Measurements from ENCODE around the gene FRMD4B. TPM values are rescaled to one million over a fixed set of nuclear protein-coding genes. Genes with fewer than 3 reads are reported as not detected.
"Not testable (repeated sequence)": the region's sequence is repeated elsewhere in the genome, so short reads cannot be mapped to it uniquely, and the experiment has no call there.

FRMD4B gene
- polyA plus RNA-seq, 5 donors: 52.6 to 80.2 (median 73.4) TPM

GRCh38 chr3:69249001-69249400 is 136.9 kb downstream of the FRMD4B start:
- no peak for DNase-seq

GRCh38 chr3:69248436-69248835 is 137.5 kb downstream of the FRMD4B start:
- DNase-seq: no peak

GRCh38 chr3:69246612-69247011 is 139.3 kb downstream of the FRMD4B start:
- no peak for DNase-seq

GRCh38 chr3:69244039-69244438 is 141.8 kb downstream of the FRMD4B start:
- DNase-seq: no peak

- DNase-seq: no peak
These were observed 144.1 kb downstream of the FRMD4B start for GRCh38 chr3:69241769-69242168.

GRCh38 chr3:69240651-69241568 is 145.0 kb downstream of the FRMD4B start:
- DNase-seq: peak in 1 of 2 donors; percentile 30

- no peak for DNase-seq
These were observed 146.8 kb downstream of the FRMD4B start for GRCh38 chr3:69239063-69239462.

- no peak for DNase-seq
These were observed 148.8 kb downstream of the FRMD4B start for GRCh38 chr3:69236812-69237707.

- no peak for DNase-seq
These were observed 150.0 kb downstream of the FRMD4B start for GRCh38 chr3:69235882-69236281.

GRCh38 chr3:69235227-69235626 is 150.7 kb downstream of the FRMD4B start:
- not testable (repeated sequence) for DNase-seq

- DNase-seq: no peak
These were observed 153.4 kb downstream of the FRMD4B start for GRCh38 chr3:69232482-69232881.

- DNase-seq: no peak
These were observed 153.9 kb downstream of the FRMD4B start for GRCh38 chr3:69231929-69232440.

GRCh38 chr3:69226071-69226470 is 159.8 kb downstream of the FRMD4B start:
- DNase-seq: no peak

GRCh38 chr3:69219101-69219708 is 166.7 kb downstream of the FRMD4B start:
- DNase-seq: no peak

- DNase-seq: no peak
These were observed 167.8 kb downstream of the FRMD4B start for GRCh38 chr3:69218079-69218478.

- no peak for DNase-seq
These were observed 168.9 kb downstream of the FRMD4B start for GRCh38 chr3:69216981-69217380.

- DNase-seq: no peak
These were observed 171.6 kb downstream of the FRMD4B start for GRCh38 chr3:69214241-69214640.

GRCh38 chr3:69212411-69213160 is 173.3 kb downstream of the FRMD4B start:
- DNase-seq: peak in 1 of 2 donors; percentile 20

- no peak for DNase-seq
These were observed 175.7 kb downstream of the FRMD4B start for GRCh38 chr3:69210068-69210730.

- no peak for DNase-seq
These were observed 176.5 kb downstream of the FRMD4B start for GRCh38 chr3:69209413-69209812.

GRCh38 chr3:69207031-69207430 is 178.9 kb downstream of the FRMD4B start:
- DNase-seq: no peak
